HEK293T (cell line): ENCODE measurements around the gene ELOA.
"Not testable (repeated sequence)": the region's sequence is repeated elsewhere in the genome, so short reads cannot be mapped to it uniquely, and the experiment has no call there.

ENCODE experiments used
- FOXK2 ChIP-seq: fragments of 450-650 bp; IDR thresholded peaks from 2 replicates; pipeline ENCODE4 v1.6.1; 2016; ENCODE audit warnings: mild to moderate bottlenecking
- SUZ12 ChIP-seq: fragments of 450-650 bp; IDR thresholded peaks from 2 replicates; pipeline ENCODE4 v1.6.1; 2016; ENCODE audit warnings: mild to moderate bottlenecking

DNA sequence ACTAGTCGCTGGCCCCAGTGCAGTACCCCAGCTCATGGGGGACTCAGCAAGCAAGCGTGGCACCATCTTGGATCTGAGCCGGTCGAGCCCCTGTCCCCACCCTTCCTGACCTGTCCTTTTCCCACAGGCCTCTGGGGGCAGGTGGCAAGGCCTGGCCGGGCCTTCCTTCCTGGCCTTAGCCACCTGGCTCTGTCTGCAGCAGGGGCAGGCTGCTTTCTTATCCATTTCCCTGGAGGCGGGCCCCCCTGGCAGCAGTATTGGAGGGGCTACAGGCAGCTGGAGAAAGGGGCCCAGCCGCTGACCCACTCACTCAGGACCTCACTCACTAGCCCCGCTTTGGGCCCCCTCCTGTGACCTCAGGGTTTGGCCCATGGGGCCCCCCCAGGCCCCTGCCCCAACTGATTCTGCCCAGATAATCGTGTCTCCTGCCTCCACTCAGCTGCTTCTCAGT lies 51.5 kb downstream of the ELOA start:
- not testable (repeated sequence) for TF ChIP-seq SUZ12, FOXK2
